Hippocampal formation (tissue), 2 donors: ENCODE measurements around the gene CCNL2.
A peak's percentile ranks its signal among the peaks of the same experiment; 100 is the strongest.

Experiments
- DNase-seq, 2 donors: peaks; one replicate each; lab custom pipeline; 2025; lab: John Stamatoyannopoulos, UW

CCNL2 gene

DNA sequence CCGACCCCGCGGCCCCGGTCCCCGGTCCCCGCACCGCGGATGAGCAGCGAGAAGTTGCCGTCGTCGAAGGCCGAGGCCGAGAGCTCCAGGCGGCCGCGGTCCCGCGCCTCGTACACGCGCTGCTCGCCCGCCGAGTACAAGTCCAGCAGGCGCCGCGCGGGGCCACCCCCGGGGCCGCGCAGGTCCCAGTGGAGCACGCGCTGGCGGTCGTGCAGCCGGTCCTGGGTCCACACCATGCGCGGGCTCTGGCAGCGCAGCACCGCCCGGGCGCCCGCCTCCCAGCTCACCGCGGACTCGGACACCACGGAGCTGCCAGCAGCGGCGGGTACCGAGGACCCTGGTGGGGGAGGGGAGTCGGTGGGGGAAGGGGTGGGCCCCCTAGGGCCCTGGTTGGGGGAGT is 43.7 kb downstream of the CCNL2 start:
- DNase-seq, result no peak

DNA sequence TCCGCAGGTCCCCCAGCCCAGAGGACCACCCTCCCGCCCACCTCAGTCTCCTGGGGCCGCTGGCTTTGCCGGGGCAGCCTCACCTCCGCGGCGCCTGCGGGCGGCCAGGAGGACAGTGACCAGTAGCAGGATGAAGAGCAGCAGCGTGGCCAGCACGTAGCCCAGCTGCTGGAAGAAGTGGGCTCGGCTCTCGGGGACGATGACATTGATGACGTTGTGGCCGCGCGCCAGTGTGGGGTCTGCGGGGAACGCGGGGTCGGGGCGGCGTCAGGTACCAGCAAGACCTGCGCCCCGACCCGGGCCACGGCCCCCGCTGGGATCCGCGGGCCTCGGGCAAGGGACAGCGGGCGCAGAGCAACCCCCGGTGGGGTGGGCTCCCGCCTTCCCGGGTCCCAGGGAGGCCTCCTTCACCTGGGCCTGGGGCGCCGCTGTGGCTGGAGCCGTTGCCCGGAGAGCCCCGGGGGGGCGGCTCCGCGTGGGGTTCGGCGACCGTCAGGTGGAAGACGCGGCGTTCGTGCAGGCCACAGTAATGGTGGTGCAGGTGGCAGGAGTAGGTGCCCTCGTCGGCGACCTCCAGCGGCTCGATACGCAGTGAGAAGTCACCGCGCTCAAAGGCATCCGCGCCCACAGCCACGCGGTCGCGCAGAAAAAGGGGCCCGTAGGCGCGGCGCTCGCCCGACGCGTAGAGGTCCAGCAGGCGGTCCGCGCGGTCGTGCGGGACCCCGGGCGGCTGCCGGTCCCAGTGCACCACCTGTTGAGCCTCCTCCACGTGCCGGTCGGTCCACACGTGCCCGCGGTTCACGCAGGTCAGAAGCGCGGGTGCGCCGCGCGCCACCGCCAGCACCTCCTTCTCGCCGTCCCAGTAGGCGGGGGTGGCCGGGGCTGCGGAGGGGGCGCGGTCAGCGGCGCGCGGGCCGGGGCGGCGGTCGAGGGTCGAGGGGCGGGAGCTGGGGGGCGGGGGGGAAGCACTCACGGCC is 44.6 kb downstream of the CCNL2 start:
- no peak for DNase-seq

DNA sequence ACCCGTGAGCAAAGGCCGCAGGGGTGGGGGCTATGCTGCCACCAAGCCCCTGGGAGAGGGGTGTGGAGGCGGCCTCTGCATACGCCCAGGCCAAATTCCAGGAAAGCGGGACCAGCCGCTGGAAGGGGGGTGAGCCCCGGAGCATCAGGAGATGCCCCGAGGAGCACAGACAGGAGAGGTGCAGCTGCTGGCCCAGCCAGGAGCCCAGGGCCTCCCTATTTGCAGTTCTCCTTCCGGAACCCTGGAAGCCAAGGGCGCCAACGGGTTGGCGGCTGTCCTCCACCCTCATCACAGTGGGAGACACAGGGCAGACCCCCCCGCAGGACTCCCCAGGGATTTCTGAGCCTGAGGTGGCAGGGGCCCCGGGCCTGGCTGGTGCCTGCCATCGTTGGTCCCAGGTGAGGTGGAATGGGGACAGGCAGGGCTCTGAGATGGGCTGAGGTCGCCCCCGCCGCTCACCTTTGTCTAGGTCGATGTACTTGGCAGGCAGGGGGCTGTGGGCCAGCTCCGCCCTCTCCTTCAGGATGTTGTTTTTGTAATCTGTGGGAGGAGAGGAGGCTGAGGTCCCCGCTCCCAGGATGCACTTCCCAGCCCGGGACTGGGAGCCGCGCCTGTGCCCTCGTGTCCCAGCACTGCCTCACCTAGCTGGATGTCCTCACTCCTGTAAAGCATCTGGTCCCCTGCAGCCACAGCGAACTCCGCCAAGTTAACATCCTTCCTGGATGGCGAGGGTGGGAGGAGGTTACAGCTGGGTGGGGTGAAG is 45.6 kb downstream of the CCNL2 start:
- no peak for DNase-seq

DNA sequence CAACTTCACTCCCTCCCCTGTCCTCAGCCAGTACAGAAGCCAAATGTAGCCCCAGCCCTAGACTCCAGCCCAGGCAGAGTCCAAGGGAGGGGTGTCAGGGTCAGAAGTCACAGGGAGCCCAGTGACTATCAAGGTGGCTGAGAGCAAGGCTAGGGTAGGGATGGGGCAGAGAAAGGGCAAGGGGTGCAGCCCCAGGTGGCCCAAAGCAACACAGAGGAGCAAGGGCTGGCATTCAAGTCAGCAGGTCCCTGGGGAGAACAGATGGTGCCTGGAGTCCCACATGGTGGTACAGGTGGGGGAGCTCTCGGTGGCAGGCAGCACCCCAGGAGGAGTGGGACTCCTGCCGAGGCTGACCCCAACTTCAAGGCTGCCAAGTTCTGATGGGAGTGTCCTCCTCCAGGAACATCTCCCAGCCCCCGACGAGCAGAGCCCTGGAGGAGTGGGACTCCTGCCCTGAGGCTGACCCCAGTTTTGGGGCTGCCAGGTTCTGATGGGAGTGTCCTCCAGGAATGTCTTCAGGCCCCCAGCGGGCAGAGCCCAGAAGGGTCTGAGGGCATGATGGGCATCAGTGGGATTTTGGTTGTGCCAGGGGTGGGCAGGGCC is 46.2 kb downstream of the CCNL2 start:
- no peak for DNase-seq

DNA sequence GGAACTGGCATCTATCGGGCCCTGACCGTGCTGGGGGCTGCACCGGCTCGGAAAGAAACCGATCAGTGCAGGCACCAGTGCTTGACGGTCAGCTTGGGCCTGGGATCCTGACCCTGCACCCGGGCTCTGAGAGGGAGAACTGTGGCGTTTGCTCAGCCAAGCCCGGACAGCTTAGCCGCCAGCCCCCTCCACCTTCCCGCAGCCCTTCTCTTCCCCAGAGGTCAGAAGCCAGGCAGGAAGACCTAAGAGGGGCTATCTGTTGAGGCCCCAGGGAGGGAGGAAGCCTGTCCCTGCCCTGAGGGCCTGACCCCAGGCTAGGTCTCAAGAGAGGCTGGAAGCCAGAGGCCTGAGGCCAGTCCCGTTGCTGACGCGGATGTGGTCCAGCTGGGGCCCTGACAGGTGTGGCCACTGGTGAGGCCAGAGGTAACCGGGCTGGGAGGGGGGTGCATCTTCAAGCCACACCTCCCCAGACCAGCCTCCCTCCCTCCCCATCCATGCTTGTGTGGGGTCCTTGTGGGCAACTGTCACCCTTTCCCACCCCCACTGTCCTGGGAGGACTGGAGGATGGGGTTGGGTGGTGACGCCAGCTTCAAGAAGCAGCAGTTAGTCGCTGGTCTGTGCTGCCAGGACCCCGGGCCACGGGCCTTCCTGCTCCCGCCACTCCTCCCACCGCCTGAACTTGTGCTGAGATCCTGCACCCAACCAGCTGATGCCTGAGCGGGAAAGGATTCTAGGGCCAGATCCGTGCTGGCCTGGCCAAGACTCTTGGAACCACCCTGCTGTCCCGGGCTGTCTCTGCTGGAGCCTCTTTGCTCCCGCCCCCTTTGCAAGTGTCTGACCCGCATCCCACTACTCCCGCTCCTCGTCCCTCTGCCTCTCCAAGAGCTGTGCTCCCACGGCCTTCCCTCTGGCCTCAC is 47.4 kb downstream of the CCNL2 start:
- DNase-seq, result no peak

DNA sequence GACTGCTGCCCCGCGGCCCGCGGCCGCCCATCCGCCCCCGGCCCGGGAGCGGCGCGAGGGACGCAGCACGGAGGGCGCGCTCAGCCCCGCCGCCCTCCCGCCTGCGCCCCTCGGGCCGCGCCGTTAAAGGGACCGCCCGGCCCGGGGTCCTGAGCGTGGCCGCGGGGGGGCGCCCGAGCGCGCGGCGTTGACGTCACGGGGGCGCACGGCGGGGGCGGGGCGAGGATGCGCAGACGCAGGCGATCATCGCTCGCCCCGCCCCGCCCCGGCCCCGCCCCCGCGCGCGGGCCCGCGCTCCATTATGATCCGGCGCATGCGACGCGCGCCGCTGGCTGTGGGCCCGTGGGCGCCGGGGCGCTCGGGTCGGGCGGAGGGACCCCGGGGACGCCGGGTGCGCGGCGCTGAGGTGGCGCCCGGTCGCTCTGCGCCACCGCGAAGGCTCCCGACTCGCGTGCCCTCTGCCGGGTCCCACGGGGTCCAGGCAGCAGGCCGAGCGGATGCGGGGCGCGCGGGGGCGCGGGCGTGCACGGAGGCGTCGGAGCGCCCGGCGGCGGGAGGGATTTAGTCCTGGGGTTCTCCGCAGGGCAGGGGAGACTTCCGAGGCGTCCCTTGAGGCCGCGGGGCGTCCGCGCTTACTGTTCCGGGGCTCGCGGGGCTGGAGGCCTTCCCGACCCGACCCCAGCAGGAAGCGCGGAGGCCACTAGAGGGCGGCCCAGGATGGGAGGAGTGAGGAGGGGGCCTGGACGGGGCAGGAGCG is 49.7 kb downstream of the CCNL2 start, which contains the start of gene DVL1:
DVL1 (minus strand) TSS at position 163 of the 757 bp plus-strand sequence. CDS start 353 bp downstream, outside the sequence.
- DNase-seq, result peak; percentile 37 to 48

DNA sequence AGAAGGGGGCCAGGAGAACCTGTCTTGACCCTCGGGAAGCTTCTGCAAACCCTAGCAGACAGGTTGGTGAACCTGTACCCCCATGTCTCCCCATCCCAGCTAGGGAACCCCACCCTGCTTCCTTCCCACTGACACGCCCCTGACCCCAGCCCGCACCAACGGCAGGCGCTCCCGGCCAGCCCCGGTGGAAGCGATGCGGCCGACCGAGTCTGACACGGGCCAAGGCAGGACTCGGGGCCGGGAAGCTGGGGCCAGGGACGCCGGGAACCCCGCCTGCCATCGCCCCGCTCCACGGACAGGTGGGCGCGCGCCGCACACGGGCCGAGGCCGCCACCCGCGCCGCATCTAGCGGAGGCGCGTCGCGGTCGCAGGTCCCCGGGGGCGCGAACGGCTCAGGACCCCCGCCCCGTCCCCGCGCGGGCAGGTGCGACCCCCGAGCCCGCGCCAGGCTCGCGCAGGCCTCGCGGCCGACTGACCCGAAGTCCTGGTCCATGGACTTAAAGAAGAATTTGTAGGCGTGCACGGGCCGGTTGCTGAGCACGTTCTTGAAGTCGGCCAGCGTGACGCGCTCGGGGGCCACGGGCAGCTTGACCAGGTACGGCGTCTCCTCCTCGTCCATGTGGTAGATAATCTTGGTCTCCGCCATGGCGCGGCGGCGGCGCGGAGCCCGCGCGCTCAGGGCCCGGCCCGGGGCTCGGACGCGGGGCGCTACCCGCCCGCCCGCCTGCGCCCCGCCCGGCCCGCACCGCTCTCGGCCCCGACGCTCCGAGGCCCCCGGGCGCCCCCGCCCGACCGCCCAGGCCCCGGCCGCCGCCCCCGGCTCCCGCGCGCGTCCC is 50.5 kb downstream of the CCNL2 start:
- no peak for DNase-seq

DNA sequence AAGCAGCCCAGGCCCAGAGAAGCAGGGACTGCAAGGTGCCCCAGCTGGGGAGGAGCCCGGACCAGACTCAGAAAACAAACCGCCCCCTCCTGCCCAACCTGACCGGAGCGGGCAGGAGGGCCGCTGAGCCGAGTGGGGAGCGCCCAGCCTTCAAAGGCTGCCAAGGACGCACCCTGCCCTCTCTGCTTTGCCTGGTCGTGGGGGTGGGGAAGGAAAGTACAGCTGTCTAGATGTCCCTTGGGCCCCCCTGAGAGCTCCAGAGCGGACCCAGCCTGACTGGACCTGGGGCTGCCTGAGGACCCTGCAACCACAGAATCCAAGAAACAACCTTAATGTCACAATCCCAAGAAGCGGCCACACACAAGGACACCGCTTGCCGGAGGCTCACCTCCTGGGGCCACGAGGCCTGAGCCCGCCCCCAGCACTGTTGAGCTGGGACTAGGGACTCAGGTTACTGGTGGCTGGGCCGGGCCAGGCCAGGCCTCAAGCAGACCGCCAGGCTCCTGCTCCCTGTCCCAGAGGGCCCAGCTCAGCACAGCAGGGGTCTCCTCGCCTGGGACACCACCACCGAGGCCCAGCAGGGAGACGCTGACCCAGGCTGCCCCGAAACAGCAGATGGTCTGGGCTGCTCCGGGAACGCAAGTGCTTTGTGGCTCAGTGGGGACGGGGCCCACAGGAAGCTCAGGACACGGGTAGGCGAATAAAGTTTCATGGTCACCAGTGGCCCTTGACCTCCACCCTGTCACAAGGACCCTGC is 51.3 kb downstream of the CCNL2 start:
- no peak for DNase-seq

DNA sequence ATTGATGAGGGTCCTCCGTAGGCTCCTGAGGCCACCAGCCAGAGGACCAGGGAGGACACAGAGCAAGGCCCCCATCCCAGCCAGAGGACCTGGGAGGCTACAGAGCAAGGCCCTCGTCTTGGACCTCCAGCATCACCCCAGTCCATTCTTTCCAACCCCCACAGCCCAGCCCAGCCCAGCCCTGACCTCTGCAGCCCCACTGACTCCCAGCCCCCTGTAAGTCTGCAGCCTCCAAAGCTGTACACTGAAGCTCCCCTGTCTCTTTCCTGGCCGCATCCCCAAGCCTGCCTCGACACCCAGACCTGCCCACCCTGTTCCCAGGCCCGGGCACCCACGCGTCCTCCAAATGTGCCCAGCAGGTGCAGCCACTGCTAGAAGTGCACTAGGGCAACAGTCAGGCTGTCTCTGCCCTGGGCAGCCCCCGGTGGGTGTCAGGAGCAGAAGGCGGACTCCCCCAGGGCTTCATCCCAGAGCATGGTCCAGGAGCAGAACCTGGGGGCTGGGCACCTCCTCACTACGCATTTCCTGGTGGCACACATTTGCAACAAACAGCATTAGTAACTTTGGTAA is 52.0 kb downstream of the CCNL2 start:
- DNase-seq, result no peak

DNA sequence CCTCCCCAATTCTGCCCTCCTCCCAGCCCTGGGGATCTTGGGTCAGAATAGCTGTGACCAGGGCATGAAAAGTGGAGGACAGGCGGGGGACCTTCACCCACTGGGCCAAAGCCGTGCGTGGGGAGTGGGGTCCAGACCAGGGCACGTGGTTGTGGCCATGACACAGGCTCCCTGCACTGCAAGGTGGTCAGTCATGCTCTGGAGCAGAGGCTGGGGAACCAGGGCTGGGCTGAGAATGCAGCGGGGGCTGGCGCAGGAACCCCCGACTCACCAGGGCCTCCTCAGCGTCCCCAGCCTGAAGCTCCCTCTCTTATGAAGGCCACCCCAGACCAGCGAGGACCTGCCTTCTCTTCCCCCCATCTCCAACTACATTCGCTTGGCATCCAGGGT is 52.6 kb downstream of the CCNL2 start:
- DNase-seq, result no peak

DNA sequence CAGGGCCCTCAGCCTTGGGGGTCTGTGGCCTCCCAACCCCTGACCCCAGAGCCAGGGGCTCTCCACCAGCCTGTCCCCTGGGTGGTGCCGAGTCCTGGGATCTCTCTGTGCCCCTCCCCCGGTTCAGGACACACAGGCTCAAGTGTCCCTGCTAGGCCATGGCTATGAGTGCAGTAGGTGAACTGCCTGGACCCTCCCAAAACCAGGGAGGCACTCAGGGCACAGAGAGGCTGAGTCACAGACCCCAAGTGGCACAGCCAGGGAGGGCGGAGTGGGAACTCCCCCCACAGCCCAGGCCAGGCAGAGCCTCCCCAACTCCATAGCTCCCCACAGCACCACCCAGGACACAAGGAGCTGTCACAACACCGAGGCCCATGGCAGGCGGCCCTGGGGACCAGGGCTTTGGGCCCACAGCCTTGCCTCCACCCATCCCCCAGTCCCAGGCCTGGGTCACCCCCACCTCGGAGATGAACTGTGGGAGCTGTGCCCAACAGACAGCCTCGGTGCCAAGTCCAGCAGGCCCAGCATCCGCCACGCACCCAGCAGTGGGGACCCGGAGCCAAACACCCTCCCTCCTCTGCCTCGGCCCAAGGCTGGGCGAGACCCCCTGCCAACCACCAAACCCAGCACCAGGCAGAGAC is 53.2 kb downstream of the CCNL2 start:
- DNase-seq, result peak in 1 of 2 donors; percentile 28

DNA sequence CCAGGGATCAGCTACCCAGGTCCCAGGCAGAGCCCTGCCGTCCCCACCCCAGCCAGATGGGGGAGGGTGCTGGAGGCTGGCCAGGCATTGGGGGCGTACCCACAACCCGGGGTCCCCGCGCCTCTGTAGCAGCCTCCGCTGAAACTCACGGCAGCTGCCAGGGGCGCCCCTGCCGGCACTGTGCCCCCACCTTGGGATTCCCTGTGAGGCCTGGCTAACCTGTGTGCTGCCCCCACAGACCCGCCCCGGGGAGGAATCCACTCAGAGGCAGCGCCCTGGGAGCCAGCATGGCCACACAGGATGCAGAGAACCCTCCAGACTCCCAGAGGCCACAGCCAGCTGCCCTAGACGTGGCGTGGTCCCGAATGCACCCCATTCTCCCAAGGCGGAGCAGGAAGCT is 53.8 kb downstream of the CCNL2 start:
- DNase-seq, result no peak

DNA sequence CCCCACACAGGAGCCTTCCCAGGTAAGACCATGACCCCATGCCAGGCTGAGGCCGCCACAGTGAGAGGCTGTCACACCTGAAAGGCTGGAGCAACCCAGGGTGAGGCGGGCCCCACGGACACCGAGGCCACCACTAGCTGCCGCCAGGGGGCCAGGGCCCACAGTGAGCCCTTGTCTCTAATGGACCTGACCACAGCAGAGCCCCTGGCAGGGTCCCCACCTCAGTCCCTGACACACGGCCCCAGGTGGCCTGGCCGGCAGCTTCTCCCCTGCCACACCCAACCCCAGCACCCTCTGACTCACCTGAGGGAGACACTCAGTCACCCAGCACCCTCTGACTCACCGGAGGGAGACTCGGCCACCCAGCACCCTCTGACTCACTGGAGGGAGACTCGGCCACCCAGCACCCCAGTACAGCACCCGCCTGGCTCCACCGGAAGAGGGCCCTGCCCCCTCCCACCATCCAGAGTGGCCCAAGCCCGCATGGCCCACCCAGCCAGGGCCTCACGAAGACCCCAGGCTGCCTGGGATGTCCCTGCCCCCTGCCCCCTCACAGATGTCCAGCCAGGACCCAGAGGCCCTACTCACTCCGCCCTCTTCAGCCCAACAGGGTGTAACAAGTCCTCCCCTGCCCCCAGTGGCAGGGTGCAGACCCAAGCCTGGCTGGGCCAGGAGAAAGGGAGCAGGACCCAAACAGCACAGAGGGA is 54.3 kb downstream of the CCNL2 start:
- no peak for DNase-seq

DNA sequence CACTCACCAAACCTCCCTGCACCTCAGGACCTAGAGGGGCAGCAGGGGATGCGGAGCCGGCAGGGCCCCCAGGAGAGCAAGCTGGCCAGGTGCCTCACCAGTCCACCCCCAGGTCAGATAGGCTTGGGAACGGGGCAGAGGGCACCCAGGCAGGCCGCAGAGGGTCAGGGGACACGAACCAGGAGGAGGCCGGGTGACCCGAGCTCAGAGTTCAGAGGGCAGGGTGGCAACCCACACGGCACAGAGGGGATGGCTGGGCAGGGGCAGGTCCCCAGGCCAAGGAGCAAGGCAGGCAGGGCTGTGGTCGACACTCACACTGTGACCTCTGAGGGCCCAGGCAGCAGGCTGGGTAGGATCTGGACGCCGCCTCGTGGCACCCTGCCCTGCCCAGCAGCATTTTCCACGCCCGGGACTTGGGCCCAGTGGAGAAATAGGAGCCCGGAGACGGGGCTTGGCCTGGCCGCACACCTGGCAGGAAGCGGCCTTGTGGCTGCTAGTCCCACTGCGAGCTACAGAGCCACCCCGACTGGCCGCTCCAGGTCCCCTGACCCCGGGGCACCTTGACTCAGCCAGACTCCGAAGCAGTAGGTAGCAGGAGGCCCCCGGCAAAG is 55.2 kb downstream of the CCNL2 start:
- no peak for DNase-seq

DNA sequence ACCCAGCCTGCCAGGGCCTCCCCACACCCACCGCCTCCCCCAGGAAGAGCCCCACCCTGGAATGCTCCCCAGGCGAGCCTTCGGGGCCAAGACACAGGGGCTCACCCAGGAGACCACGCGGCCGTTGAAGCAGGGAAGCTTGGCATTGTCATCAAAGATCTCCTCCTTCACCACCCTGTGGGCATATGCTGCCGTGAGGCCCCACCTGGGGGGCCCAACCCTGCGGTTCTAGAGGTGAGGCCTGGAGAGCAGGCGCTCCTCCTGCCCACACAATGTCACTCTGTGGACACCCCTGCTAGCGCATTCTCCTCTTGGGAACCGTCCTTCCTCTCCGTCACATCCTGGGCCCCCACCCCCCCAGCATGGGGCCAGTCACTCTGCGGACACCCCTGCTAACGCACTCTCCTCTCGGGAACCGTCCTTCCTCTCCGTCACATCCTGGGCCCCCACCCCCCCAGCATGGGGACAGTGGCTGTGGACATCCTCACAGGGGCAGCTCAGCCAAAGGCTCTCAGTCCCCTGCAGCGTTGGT is 56.5 kb downstream of the CCNL2 start:
- DNase-seq, result no peak

DNA sequence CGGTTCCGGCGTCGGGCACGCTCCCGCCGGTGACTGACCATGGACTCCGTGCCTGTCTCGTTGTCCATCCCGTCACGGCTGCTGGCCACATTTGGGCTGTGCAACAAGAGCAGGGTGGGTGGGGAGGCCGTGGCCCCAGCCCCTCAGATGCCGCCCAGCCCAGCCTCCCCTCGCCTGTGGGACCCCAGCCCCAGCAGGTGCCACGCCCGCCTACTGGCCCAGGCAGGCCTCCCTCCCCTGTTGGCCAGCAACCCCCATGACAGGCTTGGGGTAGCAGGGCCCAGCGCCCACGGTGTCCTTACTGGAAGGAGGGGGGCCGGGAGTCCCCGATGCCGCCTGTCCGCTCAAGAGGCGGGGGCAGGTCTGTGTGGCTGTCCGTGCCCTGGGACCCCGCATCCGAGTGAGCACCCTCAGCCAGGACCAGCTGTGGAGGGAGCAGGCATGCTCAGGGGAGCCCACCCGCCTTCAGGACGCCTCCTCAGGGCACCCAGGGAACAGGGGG is 57.0 kb downstream of the CCNL2 start:
- DNase-seq, result no peak
